ENCODE data around the gene CLRN3.

Gene CLRN3

GRCh38 chr10:127907411-127908105, 14.8 kb upstream of the CLRN3 start:
- Histone ChIP-seq H3K9ac (ENCODE audit: low read length) (peak overlapping the region; percentile 36), H2BK15ac (replicated peaks; ENCODE audit: low read depth) (no peak overlapping the region), H4K8ac (ENCODE audit: low read depth, low read length) (no peak overlapping the region), H3K79me2 (ENCODE audit: control insufficient read depth, insufficient read depth, low read length) (no peaks in the 10 kb centered on the region), H3K27me3 (ENCODE audit: insufficient read depth, low read length, poor library complexity) (peaks cover 9% of the 10 kb centered on the region), H2BK120ac (ENCODE audit: low read depth, low read length) (no peak overlapping the region), H3K27ac (ENCODE audit: low read depth, low read length) (no peak overlapping the region), H3K79me1 (ENCODE audit: low read length) (no peaks in the 10 kb centered on the region), H3K4me3 (ENCODE audit: low read length) (no peak overlapping the region), H4K5ac (ENCODE audit: low read length) (no peak overlapping the region), H3K23ac (ENCODE audit: low read length) (no peak overlapping the region), H2BK5ac (ENCODE audit: low read length) (no peak overlapping the region), H3K4me1 (ENCODE audit: control insufficient read depth, low read depth, low read length) (no peaks in the 10 kb centered on the region), H3K4me2 (ENCODE audit: low read length) (peak overlapping the region; percentile 66), H3K4ac (ENCODE audit: low read depth, low read length) (no peak overlapping the region), H3K36me3 (ENCODE audit: control insufficient read depth, insufficient read depth, low read length) (no peaks in the 10 kb centered on the region), H3K18ac (ENCODE audit: low read length) (no peak overlapping the region), H3K56ac (ENCODE audit: low read length) (peak overlapping the region; percentile 67), H2AK5ac (ENCODE audit: low read length) (no peak overlapping the region)
- DNase-seq = no peak
- WGBS (ENCODE audit: extremely low coverage, insufficient coverage, low lambda C conversion rate) = no CpG with 5 or more reads among the region's 65 CpGs

GRCh38 chr10:127906548-127907377, 14.0 kb upstream of the CLRN3 start, which contains the start of gene PTPRE:
PTPRE (plus strand) TSS chr10:127907103; CDS start chr10:128040882, 133,779 bp downstream.
- no peak within 1 kb of the TSS for H3K4ac ChIP-seq (ENCODE audit: low read depth, low read length)
- WGBS (ENCODE audit: extremely low coverage, insufficient coverage, low lambda C conversion rate) = no CpG with 5 or more reads among the region's 78 CpGs
- no peak within 1 kb of the TSS for H3K27ac ChIP-seq (ENCODE audit: low read depth, low read length)

GRCh38 chr10:127905848-127906261, 13.1 kb upstream of the CLRN3 start:
- H3K36me3 ChIP-seq (ENCODE audit: control insufficient read depth, insufficient read depth, low read length) = no peaks in the 10 kb centered on the region
- H3K56ac ChIP-seq (ENCODE audit: low read length) = no peak overlapping the region
- peaks cover 9% of the 10 kb centered on the region for H3K27me3 ChIP-seq (ENCODE audit: insufficient read depth, low read length, poor library complexity)
- H3K79me2 ChIP-seq (ENCODE audit: control insufficient read depth, insufficient read depth, low read length) = no peaks in the 10 kb centered on the region
- no peak overlapping the region for H2AK5ac ChIP-seq (ENCODE audit: low read length)
- no peak overlapping the region for H3K18ac ChIP-seq (ENCODE audit: low read length)
- no peak overlapping the region for H3K4me3 ChIP-seq (ENCODE audit: low read length)
- H3K79me1 ChIP-seq (ENCODE audit: low read length) = no peaks in the 10 kb centered on the region
- no CpG with 5 or more reads among the region's 10 CpGs for WGBS (ENCODE audit: extremely low coverage, insufficient coverage, low lambda C conversion rate)
- no peaks in the 10 kb centered on the region for H3K4me1 ChIP-seq (ENCODE audit: control insufficient read depth, low read depth, low read length)
- no peak overlapping the region for H3K4ac ChIP-seq (ENCODE audit: low read depth, low read length)
- no peak overlapping the region for H3K27ac ChIP-seq (ENCODE audit: low read depth, low read length)
- no peak overlapping the region for H3K9ac ChIP-seq (ENCODE audit: low read length)
- H3K4me2 ChIP-seq (ENCODE audit: low read length) = no peak overlapping the region
- DNase-seq = no peak
- H2BK15ac ChIP-seq (replicated peaks; ENCODE audit: low read depth) = no peak overlapping the region
- H4K5ac ChIP-seq (ENCODE audit: low read length) = no peak overlapping the region
- no peak overlapping the region for H3K23ac ChIP-seq (ENCODE audit: low read length)
- no peak overlapping the region for H2BK120ac ChIP-seq (ENCODE audit: low read depth, low read length)
- H4K8ac ChIP-seq (ENCODE audit: low read depth, low read length) = no peak overlapping the region
- no peak overlapping the region for H2BK5ac ChIP-seq (ENCODE audit: low read length)

More at GRCh38 chr10:127906548-127907377, 14.0 kb upstream of the CLRN3 start, which contains the start of gene PTPRE:
- Histone ChIP-seq H3K4me3 (ENCODE audit: low read length) (no peak within 1 kb of the TSS), H3K4me2 (ENCODE audit: low read length) (peak within 1 kb of the TSS; percentile 66), H3K79me1 (ENCODE audit: low read length) (no peaks in the 10 kb centered on the region), H3K4me1 (ENCODE audit: control insufficient read depth, low read depth, low read length) (no peaks in the 10 kb centered on the region), H3K27me3 (ENCODE audit: insufficient read depth, low read length, poor library complexity) (peaks cover 9% of the 10 kb centered on the region), H4K5ac (ENCODE audit: low read length) (no peak within 1 kb of the TSS), H3K36me3 (ENCODE audit: control insufficient read depth, insufficient read depth, low read length) (no peaks in the 10 kb centered on the region), H2BK15ac (replicated peaks; ENCODE audit: low read depth) (no peak within 1 kb of the TSS), H3K9ac (ENCODE audit: low read length) (peak within 1 kb of the TSS; percentile 36), H2BK120ac (ENCODE audit: low read depth, low read length) (no peak within 1 kb of the TSS), H3K23ac (ENCODE audit: low read length) (no peak within 1 kb of the TSS), H4K8ac (ENCODE audit: low read depth, low read length) (no peak within 1 kb of the TSS), H2AK5ac (ENCODE audit: low read length) (no peak within 1 kb of the TSS), H3K56ac (ENCODE audit: low read length) (peak within 1 kb of the TSS; percentile 67), H3K18ac (ENCODE audit: low read length) (no peak within 1 kb of the TSS), H2BK5ac (ENCODE audit: low read length) (no peak within 1 kb of the TSS), H3K79me2 (ENCODE audit: control insufficient read depth, insufficient read depth, low read length) (no peaks in the 10 kb centered on the region)
- peak; percentile 60 for DNase-seq

- Histone ChIP-seq H3K36me3 (ENCODE audit: control insufficient read depth, insufficient read depth, low read length) (no peaks in the 10 kb centered on the region), H3K27ac (ENCODE audit: low read depth, low read length) (no peak overlapping the region), H3K4me3 (ENCODE audit: low read length) (no peak overlapping the region), H3K4me1 (ENCODE audit: control insufficient read depth, low read depth, low read length) (no peaks in the 10 kb centered on the region), H3K56ac (ENCODE audit: low read length) (no peak overlapping the region), H4K8ac (ENCODE audit: low read depth, low read length) (no peak overlapping the region), H2BK15ac (replicated peaks; ENCODE audit: low read depth) (no peak overlapping the region), H2BK120ac (ENCODE audit: low read depth, low read length) (no peak overlapping the region), H3K4ac (ENCODE audit: low read depth, low read length) (no peak overlapping the region), H3K23ac (ENCODE audit: low read length) (no peak overlapping the region), H3K4me2 (ENCODE audit: low read length) (no peak overlapping the region), H3K9ac (ENCODE audit: low read length) (no peak overlapping the region), H3K18ac (ENCODE audit: low read length) (no peak overlapping the region), H3K79me2 (ENCODE audit: control insufficient read depth, insufficient read depth, low read length) (no peaks in the 10 kb centered on the region), H3K79me1 (ENCODE audit: low read length) (no peaks in the 10 kb centered on the region), H3K27me3 (ENCODE audit: insufficient read depth, low read length, poor library complexity) (peaks cover 9% of the 10 kb centered on the region), H2BK5ac (ENCODE audit: low read length) (no peak overlapping the region), H2AK5ac (ENCODE audit: low read length) (no peak overlapping the region), H4K5ac (ENCODE audit: low read length) (no peak overlapping the region)
- whole genome bisulfite sequencing (ENCODE audit: extremely low coverage, insufficient coverage, low lambda C conversion rate) = no CpG with 5 or more reads among the region's 14 CpGs
- DNase-seq = no peak
Observed at GRCh38 chr10:127905001-127905847, 12.5 kb upstream of the CLRN3 start.

GRCh38 chr10:127904311-127905000, 11.7 kb upstream of the CLRN3 start:
- no peak overlapping the region for H3K18ac ChIP-seq (ENCODE audit: low read length)
- no CpG with 5 or more reads among the region's 5 CpGs for WGBS (ENCODE audit: extremely low coverage, insufficient coverage, low lambda C conversion rate)
- H3K9ac ChIP-seq (ENCODE audit: low read length) = no peak overlapping the region
- no peak overlapping the region for H3K4me3 ChIP-seq (ENCODE audit: low read length)
- H3K56ac ChIP-seq (ENCODE audit: low read length) = no peak overlapping the region
- H2BK120ac ChIP-seq (ENCODE audit: low read depth, low read length) = no peak overlapping the region
- no peak overlapping the region for H3K27ac ChIP-seq (ENCODE audit: low read depth, low read length)
- no peak overlapping the region for H4K5ac ChIP-seq (ENCODE audit: low read length)
- no peak overlapping the region for H4K8ac ChIP-seq (ENCODE audit: low read depth, low read length)
- H3K4me2 ChIP-seq (ENCODE audit: low read length) = no peak overlapping the region
- no peak overlapping the region for H2BK15ac ChIP-seq (replicated peaks; ENCODE audit: low read depth)
- no peaks in the 10 kb centered on the region for H3K36me3 ChIP-seq (ENCODE audit: control insufficient read depth, insufficient read depth, low read length)
- DNase-seq = no peak
- H3K27me3 ChIP-seq (ENCODE audit: insufficient read depth, low read length, poor library complexity) = peaks cover 9% of the 10 kb centered on the region
- H3K79me1 ChIP-seq (ENCODE audit: low read length) = no peaks in the 10 kb centered on the region
- H3K4ac ChIP-seq (ENCODE audit: low read depth, low read length) = no peak overlapping the region
- H3K4me1 ChIP-seq (ENCODE audit: control insufficient read depth, low read depth, low read length) = no peaks in the 10 kb centered on the region
- no peak overlapping the region for H2AK5ac ChIP-seq (ENCODE audit: low read length)
- H3K23ac ChIP-seq (ENCODE audit: low read length) = no peak overlapping the region
- H3K79me2 ChIP-seq (ENCODE audit: control insufficient read depth, insufficient read depth, low read length) = no peaks in the 10 kb centered on the region
- no peak overlapping the region for H2BK5ac ChIP-seq (ENCODE audit: low read length)

All from mesendoderm (in vitro differentiated cells).